HG03108 (cell line): ENCODE data around the gene RUNX2.
"Not testable (repeated sequence)": the region's sequence is repeated elsewhere in the genome, so short reads cannot be mapped to it uniquely, and the experiment has no call there.

ENCODE experiments used
- ATAC-seq: cut with Tn5 transposase; IDR thresholded peaks from one replicate; pipeline ENCODE4 v1.9.1; 2021; ENCODE audit warnings: moderate library complexity; ENCODE audit not compliant: unreplicated experiment

The RUNX2 gene

DNA sequence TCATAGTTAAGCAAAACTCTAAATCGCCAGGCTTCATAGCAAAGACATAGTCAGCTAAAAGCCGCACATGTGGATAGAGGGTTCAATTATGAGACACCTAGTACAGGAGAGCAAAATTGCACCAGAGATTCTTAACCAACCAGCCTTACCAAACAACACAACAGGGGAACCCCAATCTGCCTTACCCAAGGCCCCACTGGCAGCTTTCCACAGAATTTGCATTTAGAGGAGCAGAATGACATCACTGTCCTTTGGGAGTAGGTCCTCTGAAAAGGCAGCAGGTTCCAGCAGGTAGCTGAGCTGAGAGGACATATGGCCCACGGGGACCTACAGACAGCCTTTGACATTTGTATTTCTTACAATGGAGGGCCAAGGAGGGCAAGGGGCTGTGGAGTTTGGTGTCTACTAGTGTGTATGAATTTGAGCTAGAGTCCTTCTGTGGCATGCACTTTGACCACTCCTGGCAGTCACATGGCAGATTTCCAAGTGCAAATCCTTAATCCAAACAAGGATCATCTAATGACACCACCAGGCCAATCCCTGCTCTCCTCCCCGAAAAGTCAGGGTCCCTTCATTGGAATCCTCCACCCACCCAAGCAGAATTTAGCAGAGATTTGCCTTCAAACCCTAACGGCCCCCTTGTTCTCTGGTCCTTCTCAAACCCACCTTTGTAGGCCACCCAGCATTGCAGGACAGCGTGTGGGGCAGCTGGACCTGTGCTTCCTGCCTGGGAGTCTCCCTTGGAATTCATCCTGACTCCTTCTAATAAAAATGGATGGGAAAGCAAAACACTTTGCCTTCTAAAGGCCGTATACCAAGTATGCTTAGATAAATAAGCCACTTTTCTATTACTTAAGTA lies 220.8 kb downstream of the RUNX2 start:
- peak; percentile 97 for ATAC-seq

GRCh38 chr6:45552536-45552935 lies 224.4 kb downstream of the RUNX2 start:
- ATAC-seq, result no peak

DNA sequence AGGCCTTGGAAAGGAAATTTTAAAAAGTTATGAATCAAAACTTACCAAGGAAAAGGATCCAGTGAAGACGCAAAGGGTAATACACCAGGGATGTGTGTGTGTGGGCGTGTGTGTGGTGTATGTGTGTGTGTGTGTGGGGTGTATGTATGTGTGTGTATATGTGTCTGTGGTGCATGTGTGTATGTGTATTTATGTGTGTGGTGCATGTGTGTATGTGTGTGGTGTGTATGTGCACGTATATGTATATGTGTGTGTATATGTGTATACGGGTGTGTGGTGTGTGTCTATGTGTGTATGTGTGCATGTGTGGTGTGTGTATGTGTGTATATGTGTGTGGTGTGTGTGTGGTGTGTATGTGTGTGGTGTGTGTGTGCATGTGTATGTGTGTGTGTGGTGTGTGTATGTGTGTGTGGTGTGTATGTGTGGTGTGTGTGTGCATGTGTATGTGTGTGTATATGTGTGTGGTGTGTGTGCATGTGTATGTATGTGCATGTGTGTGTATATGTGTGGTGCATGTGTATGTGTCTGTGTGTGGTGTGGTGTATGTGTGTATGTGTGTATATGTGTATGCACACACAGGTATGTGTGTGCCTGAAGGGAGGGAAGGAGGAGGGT lies 225.7 kb downstream of the RUNX2 start:
- ATAC-seq, result no peak

GRCh38 chr6:45554591-45554990 lies 226.5 kb downstream of the RUNX2 start:
- ATAC-seq, result no peak

- ATAC-seq, result no peak
Observed at GRCh38 chr6:45555981-45556771, 228.0 kb downstream of the RUNX2 start.

DNA sequence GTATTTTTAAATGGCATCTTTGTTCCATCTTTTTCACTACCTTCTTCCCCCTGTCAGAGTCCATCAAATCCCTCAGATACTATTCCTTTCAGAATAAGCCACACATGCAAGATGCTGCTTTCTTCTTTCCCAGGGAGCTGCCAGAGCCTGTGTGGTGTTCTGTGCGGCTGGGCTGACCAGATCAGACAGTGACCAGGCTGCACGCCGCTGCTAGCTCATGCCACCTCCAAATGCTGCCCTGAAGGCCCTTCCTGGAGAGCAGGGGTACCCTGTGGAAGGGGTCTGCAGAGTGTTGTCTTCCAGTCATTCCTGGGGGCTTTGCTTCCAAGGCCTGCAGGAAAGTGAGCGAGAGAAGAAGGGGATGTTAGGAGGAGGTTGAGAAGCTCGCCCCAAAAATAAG lies 228.7 kb downstream of the RUNX2 start:
- ATAC-seq, result no peak

DNA sequence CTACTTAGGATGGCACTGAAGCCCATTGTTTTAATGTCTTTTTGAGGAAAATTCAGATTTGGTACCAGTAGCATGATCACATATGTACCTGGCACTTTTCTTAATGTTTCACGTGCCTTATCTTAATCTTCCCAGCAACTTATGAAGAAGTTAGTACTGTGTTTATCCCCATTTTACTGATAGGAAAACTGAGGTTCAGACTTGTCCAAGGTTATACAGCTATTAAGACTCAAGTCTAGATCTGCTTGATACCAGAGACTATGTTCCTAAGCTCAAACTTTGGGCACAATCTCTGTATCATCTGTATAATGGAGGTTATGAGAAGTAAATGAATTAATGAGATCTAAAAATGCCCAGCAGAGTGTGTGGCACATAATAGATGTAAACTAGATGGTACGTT lies 229.3 kb downstream of the RUNX2 start:
- ATAC-seq, result no peak

DNA sequence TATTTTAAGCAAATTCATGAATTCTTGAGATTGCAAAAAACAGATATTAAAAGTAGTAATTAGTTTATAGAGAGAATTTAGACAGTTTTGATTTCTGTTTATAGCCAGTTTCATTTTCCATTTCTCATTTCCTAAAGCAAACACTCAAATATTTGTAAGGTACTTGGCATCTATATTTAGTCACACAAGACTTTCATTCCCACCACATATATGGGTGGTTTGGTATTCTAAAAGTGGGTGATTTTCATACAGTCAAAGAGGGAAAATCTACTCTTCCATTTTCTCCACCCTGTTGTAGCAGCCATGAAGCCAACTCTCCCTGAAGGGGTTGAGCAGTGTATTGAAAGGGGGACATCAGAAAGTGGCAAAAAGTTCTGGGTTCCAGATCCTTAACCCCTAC lies 230.7 kb downstream of the RUNX2 start:
- peak; percentile 43 for ATAC-seq

- not testable (repeated sequence) for ATAC-seq
Observed at GRCh38 chr6:45560321-45560820, 232.2 kb downstream of the RUNX2 start.

- ATAC-seq, result no peak
Observed at GRCh38 chr6:45562171-45562570, 234.0 kb downstream of the RUNX2 start.

GRCh38 chr6:45563041-45563440 lies 234.9 kb downstream of the RUNX2 start:
- no peak for ATAC-seq

GRCh38 chr6:45563844-45564243 lies 235.7 kb downstream of the RUNX2 start:
- no peak for ATAC-seq

- ATAC-seq, result no peak
Observed at GRCh38 chr6:45566882-45567281, 238.8 kb downstream of the RUNX2 start.

DNA sequence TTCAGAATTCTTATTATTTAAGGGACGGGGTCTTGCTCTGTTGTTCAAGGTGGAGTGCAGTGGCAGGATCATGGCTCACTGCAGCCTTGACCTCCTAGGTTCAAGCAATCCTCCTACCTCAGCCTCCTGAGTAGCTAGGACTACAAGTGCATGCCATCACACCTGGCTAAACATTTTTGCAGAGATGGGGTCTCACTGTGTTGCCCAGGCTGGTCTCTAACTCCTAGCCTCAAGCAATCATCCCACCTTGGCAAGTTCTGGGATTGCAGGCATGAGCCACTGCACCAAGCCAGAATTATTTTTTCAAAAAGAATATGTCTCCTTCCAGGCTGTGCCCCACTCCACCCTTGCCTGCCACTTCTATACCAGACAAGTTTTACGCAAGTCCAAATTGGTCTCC lies 239.7 kb downstream of the RUNX2 start:
- no peak for ATAC-seq

DNA sequence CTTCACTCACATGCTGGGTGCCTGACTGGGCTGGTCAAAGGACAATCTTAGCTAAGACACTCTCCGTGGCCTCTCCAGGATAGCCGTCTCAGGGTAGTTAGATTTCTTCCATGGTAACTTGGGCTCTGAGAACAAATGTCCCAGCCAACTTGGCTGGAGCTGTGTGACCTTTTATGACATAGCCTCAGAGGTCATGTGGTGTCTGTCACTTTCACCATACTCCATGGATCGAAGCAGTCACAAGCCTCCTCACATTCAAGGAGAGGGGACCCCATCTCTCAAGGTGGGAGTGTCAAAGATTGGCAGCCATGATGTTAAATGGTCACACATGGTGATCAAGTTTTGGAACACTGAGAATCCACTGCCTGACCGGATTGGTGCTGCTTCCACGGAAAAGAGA lies 240.5 kb downstream of the RUNX2 start:
- no peak for ATAC-seq

GRCh38 chr6:45569210-45569945 lies 241.2 kb downstream of the RUNX2 start:
- ATAC-seq, result no peak

- no peak for ATAC-seq
Observed at GRCh38 chr6:45571159-45571558, 243.0 kb downstream of the RUNX2 start.

- ATAC-seq, result no peak
Observed at GRCh38 chr6:45572833-45573232, 244.7 kb downstream of the RUNX2 start.

GRCh38 chr6:45574014-45574461 lies 245.9 kb downstream of the RUNX2 start:
- ATAC-seq, result no peak

DNA sequence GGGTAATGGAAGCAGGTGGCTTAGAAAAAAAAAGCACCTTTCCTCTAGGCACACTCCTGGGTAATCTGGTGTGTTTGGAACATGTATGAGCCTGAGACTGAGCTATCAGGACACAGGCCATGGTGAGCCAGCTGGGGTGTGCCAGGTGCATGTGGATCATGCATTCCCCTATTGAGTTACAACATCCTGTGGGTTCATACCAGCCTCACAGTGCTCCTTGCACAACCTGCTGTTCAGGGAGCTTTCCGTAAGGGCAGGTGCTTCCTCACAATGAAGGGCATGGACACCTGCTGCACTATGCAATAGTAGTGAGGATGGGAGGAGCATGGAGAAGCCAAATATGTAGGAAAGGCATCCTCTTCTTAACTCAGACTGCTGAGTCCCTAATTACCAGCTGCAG lies 246.8 kb downstream of the RUNX2 start:
- no peak for ATAC-seq
